Mesendoderm (in vitro differentiated cells): ENCODE measurements around the gene CNIH2.

Source experiments
- DNase-seq: peaks from one replicate; pipeline ENCODE4 v3.0.0; 2013
- H2AK5ac ChIP-seq: 2 replicates; pipeline ENCODE4 v1.6.1; 2013; ENCODE audit warnings: low read length, inconsistent platforms
- H2BK120ac ChIP-seq: 2 replicates; pipeline ENCODE4 v1.6.1; 2013; ENCODE audit warnings: low read depth, mild to moderate bottlenecking, low read length, moderate library complexity, mixed read lengths
- H2BK15ac ChIP-seq: replicated peaks from 2 replicates; pipeline ENCODE4 v1.6.1; 2013; ENCODE audit warnings: low read depth, mild to moderate bottlenecking, moderate library complexity
- H2BK5ac ChIP-seq: 2 replicates; pipeline ENCODE4 v1.6.1; 2013; ENCODE audit warnings: low read length, inconsistent platforms
- H3K18ac ChIP-seq: 2 replicates; pipeline ENCODE4 v1.6.1; 2013; ENCODE audit warnings: mild to moderate bottlenecking, low read length, mixed read lengths
- H3K23ac ChIP-seq: one replicate; pipeline ENCODE4 v1.6.1; 2013; ENCODE audit warnings: low read length
- H3K27ac ChIP-seq: 2 replicates; pipeline ENCODE4 v1.5.1; 2013; ENCODE audit warnings: low read depth, mild to moderate bottlenecking, inconsistent platforms, low read length, moderate library complexity
- H3K27me3 ChIP-seq: 2 replicates; pipeline ENCODE4 v1.6.1; 2013; ENCODE audit warnings: low read length, control low read depth, mild to moderate bottlenecking, inconsistent platforms; ENCODE audit not compliant: insufficient read depth, poor library complexity
- H3K36me3 ChIP-seq: 2 replicates; pipeline ENCODE4 v1.6.1; 2013; ENCODE audit warnings: low read length, inconsistent platforms; ENCODE audit not compliant: control insufficient read depth, insufficient read depth
- H3K4ac ChIP-seq: one replicate; pipeline ENCODE4 v1.6.1; 2013; ENCODE audit warnings: low read depth, mild to moderate bottlenecking, low read length, moderate library complexity
- H3K4me1 ChIP-seq: 2 replicates; pipeline ENCODE4 v1.6.1; 2013; ENCODE audit warnings: low read depth, low read length, inconsistent platforms; ENCODE audit not compliant: control insufficient read depth
- H3K4me2 ChIP-seq: 2 replicates; pipeline ENCODE4 v1.6.1; 2013; ENCODE audit warnings: low read length
- H3K4me3 ChIP-seq: 2 replicates; pipeline ENCODE4 v1.5.1; 2013; ENCODE audit warnings: mild to moderate bottlenecking, low read length
- H3K56ac ChIP-seq: one replicate; pipeline ENCODE4 v1.6.1; 2013; ENCODE audit warnings: low read length
- H3K79me1 ChIP-seq: 2 replicates; pipeline ENCODE4 v1.6.1; 2013; ENCODE audit warnings: low read length, inconsistent platforms
- H3K79me2 ChIP-seq: 2 replicates; pipeline ENCODE4 v1.6.1; 2013; ENCODE audit warnings: mild to moderate bottlenecking, low read length; ENCODE audit not compliant: control insufficient read depth, insufficient read depth
- H3K9ac ChIP-seq: 2 replicates; pipeline ENCODE4 v1.6.1; 2013; ENCODE audit warnings: low read length, inconsistent platforms
- H4K5ac ChIP-seq: one replicate; pipeline ENCODE4 v1.6.1; 2013; ENCODE audit warnings: low read length
- H4K8ac ChIP-seq: one replicate; pipeline ENCODE4 v1.6.1; 2013; ENCODE audit warnings: low read depth, mild to moderate bottlenecking, control low read depth, low read length, moderate library complexity
- WGBS: extraction: QIAGEN DNeasy Blood & Tissue Kit; methylation state at CpG from one replicate; pipeline ENCODE4 v1.1.7; 2013; ENCODE audit warnings: low lambda C conversion rate, missing lambda C conversion rate; ENCODE audit not compliant: insufficient coverage; ENCODE audit errors: extremely low coverage; 5-methylcytosine and 5-hydroxymethylcytosine counted together

Gene CNIH2

GRCh38 chr11:66330931-66331330 is 53.0 kb downstream of the CNIH2 start:
- H3K56ac ChIP-seq = no peak overlapping the region
- H3K27ac ChIP-seq = no peak overlapping the region
- H2BK15ac ChIP-seq = no peak overlapping the region
- no peak overlapping the region for H3K4ac ChIP-seq
- no peak for DNase-seq
- H3K9ac ChIP-seq = no peak overlapping the region
- WGBS = no CpG with 5 or more reads among the region's 10 CpGs
- H4K5ac ChIP-seq = no peak overlapping the region
- no peak overlapping the region for H3K18ac ChIP-seq
- no peaks in the 10 kb centered on the region for H3K79me2 ChIP-seq
- no peak overlapping the region for H2AK5ac ChIP-seq
- H3K4me2 ChIP-seq = no peak overlapping the region
- no peaks in the 10 kb centered on the region for H3K36me3 ChIP-seq
- H4K8ac ChIP-seq = no peak overlapping the region
- H3K4me1 ChIP-seq = peaks cover 6% of the 10 kb centered on the region
- H3K23ac ChIP-seq = no peak overlapping the region
- no peak overlapping the region for H3K4me3 ChIP-seq
- no peak overlapping the region for H2BK120ac ChIP-seq
- no peak overlapping the region for H2BK5ac ChIP-seq
- no peaks in the 10 kb centered on the region for H3K79me1 ChIP-seq
- no peaks in the 10 kb centered on the region for H3K27me3 ChIP-seq

- H3K18ac ChIP-seq = no peak overlapping the region
- no peak overlapping the region for H4K8ac ChIP-seq
- H2BK120ac ChIP-seq = no peak overlapping the region
- H3K23ac ChIP-seq = no peak overlapping the region
- peaks cover 6% of the 10 kb centered on the region for H3K4me1 ChIP-seq
- no peak for DNase-seq
- H3K27me3 ChIP-seq = no peaks in the 10 kb centered on the region
- no peak overlapping the region for H3K56ac ChIP-seq
- no peak overlapping the region for H2AK5ac ChIP-seq
- H3K27ac ChIP-seq = no peak overlapping the region
- no peak overlapping the region for H2BK5ac ChIP-seq
- no peaks in the 10 kb centered on the region for H3K79me1 ChIP-seq
- no peaks in the 10 kb centered on the region for H3K36me3 ChIP-seq
- WGBS = no CpG with 5 or more reads among the region's 12 CpGs
- no peak overlapping the region for H3K4me3 ChIP-seq
- no peak overlapping the region for H2BK15ac ChIP-seq
- no peaks in the 10 kb centered on the region for H3K79me2 ChIP-seq
- H4K5ac ChIP-seq = no peak overlapping the region
- no peak overlapping the region for H3K4me2 ChIP-seq
- H3K9ac ChIP-seq = no peak overlapping the region
- no peak overlapping the region for H3K4ac ChIP-seq
These were observed 53.8 kb downstream of the CNIH2 start for GRCh38 chr11:66331542-66332370.

- H2AK5ac ChIP-seq = no peak overlapping the region
These were observed 54.6 kb downstream of the CNIH2 start for GRCh38 chr11:66332371-66333219.

GRCh38 chr11:66333220-66333877 is 55.4 kb downstream of the CNIH2 start:
- H3K4me2 ChIP-seq = no peak overlapping the region
- H3K23ac ChIP-seq = no peak overlapping the region
- H3K36me3 ChIP-seq = no peaks in the 10 kb centered on the region
- H3K27me3 ChIP-seq = no peaks in the 10 kb centered on the region
- H3K79me1 ChIP-seq = no peaks in the 10 kb centered on the region
- H2BK120ac ChIP-seq = no peak overlapping the region
- H2BK5ac ChIP-seq = no peak overlapping the region
- no peak for DNase-seq
- no peak overlapping the region for H4K8ac ChIP-seq
- H3K27ac ChIP-seq = no peak overlapping the region
- H3K4me1 ChIP-seq = peaks cover 6% of the 10 kb centered on the region
- H2BK15ac ChIP-seq = no peak overlapping the region
- no CpG with 5 or more reads among the region's 19 CpGs for WGBS
- H3K4me3 ChIP-seq = no peak overlapping the region
- H3K79me2 ChIP-seq = no peaks in the 10 kb centered on the region
- H3K9ac ChIP-seq = no peak overlapping the region
- H3K56ac ChIP-seq = no peak overlapping the region
- H3K18ac ChIP-seq = no peak overlapping the region
- no peak overlapping the region for H3K4ac ChIP-seq
- H2AK5ac ChIP-seq = no peak overlapping the region
- H4K5ac ChIP-seq = no peak overlapping the region

More at GRCh38 chr11:66332371-66333219, 54.6 kb downstream of the CNIH2 start:
- no CpG with 5 or more reads among the region's 18 CpGs for WGBS
- Histone ChIP-seq H2BK15ac (no peak overlapping the region), H3K4me3 (no peak overlapping the region), H3K4me1 (peaks cover 6% of the 10 kb centered on the region), H3K4me2 (no peak overlapping the region), H3K9ac (no peak overlapping the region), H3K79me2 (no peaks in the 10 kb centered on the region), H4K5ac (no peak overlapping the region), H2BK5ac (no peak overlapping the region), H3K4ac (no peak overlapping the region), H2BK120ac (no peak overlapping the region), H3K36me3 (no peaks in the 10 kb centered on the region), H3K18ac (no peak overlapping the region), H3K27me3 (no peaks in the 10 kb centered on the region), H3K79me1 (no peaks in the 10 kb centered on the region), H3K27ac (no peak overlapping the region), H3K23ac (no peak overlapping the region), H3K56ac (no peak overlapping the region), H4K8ac (no peak overlapping the region)
- DNase-seq = no peak
